ENCODE measurements around the gene JHY. TPM values are rescaled to one million over a fixed set of nuclear protein-coding genes. Genes with fewer than 3 reads are reported as not detected.

Gene JHY
- total RNA-seq, 1 experiment from 2014 or later: 0.34 TPM

- H3K27me3 Mint-ChIP-seq (ENCODE audit: insufficient read depth, unreplicated experiment): peaks cover 15% of the 10 kb centered on the region
- peaks cover 4% of the 10 kb centered on the region for H3K27me3 ChIP-seq (replicated peaks; ENCODE audit: control insufficient read depth, insufficient read depth, low read length)
- no peak overlapping the region for H3K27ac Mint-ChIP-seq (ENCODE audit: unreplicated experiment)
- intact Hi-C loops (cut with micrococcal nuclease; ENCODE audit: unreplicated experiment): no loop called here
- no TSS peak for BruUV-seq (replicated peaks)
- H3K9me3 Mint-ChIP-seq (ENCODE audit: unreplicated experiment): no peaks in the 10 kb centered on the region
- H3K4me1 ChIP-seq: no peaks in the 10 kb centered on the region
- ChIA-PET CTCF (no interaction called here), POLR2A (no interaction called here)
- no peak for DNase-seq
- no peaks in the 10 kb centered on the region for H3K36me3 Mint-ChIP-seq (ENCODE audit: insufficient read depth, unreplicated experiment)
- H3K4me3 ChIP-seq (ENCODE audit: low read depth, low read length): no peak overlapping the region
- no peak for TF ChIP-seq CTCF (IDR thresholded peaks at IDR 0.05; ENCODE audit: insufficient read depth in 1 of 2, low read depth in 1 of 2, low read length in 1 of 2, severe bottlenecking in 1 of 2, unreplicated experiment in 1 of 2)
- no peaks in the 10 kb centered on the region for H3K36me3 ChIP-seq (ENCODE audit: control insufficient read depth, insufficient read depth, low read length)
- no peak overlapping the region for H3K4me3 Mint-ChIP-seq (ENCODE audit: unreplicated experiment)
- no peaks in the 10 kb centered on the region for H3K4me1 Mint-ChIP-seq (ENCODE audit: low read depth, unreplicated experiment)
- no peaks in the 10 kb centered on the region for H3K9me3 ChIP-seq
These were observed 13.0 kb downstream of the JHY start for GRCh38 chr11:122895563-122895962.

GRCh38 chr11:122897606-122898210, 15.1 kb downstream of the JHY start:
- peaks cover 20% of the 10 kb centered on the region for H3K27me3 Mint-ChIP-seq (ENCODE audit: insufficient read depth, unreplicated experiment)
- H3K27me3 ChIP-seq (replicated peaks; ENCODE audit: control insufficient read depth, insufficient read depth, low read length): peaks cover 4% of the 10 kb centered on the region
- no TSS peak for BruUV-seq (replicated peaks)
- H3K9me3 Mint-ChIP-seq (ENCODE audit: unreplicated experiment): no peaks in the 10 kb centered on the region
- intact Hi-C loops (cut with micrococcal nuclease; ENCODE audit: unreplicated experiment): no loop called here
- H3K4me3 Mint-ChIP-seq (ENCODE audit: unreplicated experiment): no peak overlapping the region
- H3K27ac Mint-ChIP-seq (ENCODE audit: unreplicated experiment): no peak overlapping the region
- no peaks in the 10 kb centered on the region for H3K36me3 Mint-ChIP-seq (ENCODE audit: insufficient read depth, unreplicated experiment)
- no peak for TF ChIP-seq CTCF (IDR thresholded peaks at IDR 0.05; ENCODE audit: insufficient read depth in 1 of 2, low read depth in 1 of 2, low read length in 1 of 2, severe bottlenecking in 1 of 2, unreplicated experiment in 1 of 2)
- no peak overlapping the region for H3K4me3 ChIP-seq (ENCODE audit: low read depth, low read length)
- H3K36me3 ChIP-seq (ENCODE audit: control insufficient read depth, insufficient read depth, low read length): no peaks in the 10 kb centered on the region
- POLR2A ChIA-PET: no interaction called here
- no peaks in the 10 kb centered on the region for H3K9me3 ChIP-seq
- CTCF ChIA-PET: no interaction called here
- no peaks in the 10 kb centered on the region for H3K4me1 Mint-ChIP-seq (ENCODE audit: low read depth, unreplicated experiment)
- no peak for DNase-seq
- no peaks in the 10 kb centered on the region for H3K4me1 ChIP-seq

GRCh38 chr11:122898799-122899198, 16.2 kb downstream of the JHY start:
- Mint-ChIP-seq H3K9me3 (ENCODE audit: unreplicated experiment) (no peaks in the 10 kb centered on the region), H3K4me1 (ENCODE audit: low read depth, unreplicated experiment) (no peaks in the 10 kb centered on the region), H3K27me3 (ENCODE audit: insufficient read depth, unreplicated experiment) (peaks cover 17% of the 10 kb centered on the region), H3K4me3 (ENCODE audit: unreplicated experiment) (no peak overlapping the region), H3K36me3 (ENCODE audit: insufficient read depth, unreplicated experiment) (no peaks in the 10 kb centered on the region), H3K27ac (ENCODE audit: unreplicated experiment) (no peak overlapping the region)
- H3K27me3 ChIP-seq (replicated peaks; ENCODE audit: control insufficient read depth, insufficient read depth, low read length): peaks cover 4% of the 10 kb centered on the region
- ChIA-PET POLR2A (no interaction called here), CTCF (no interaction called here)
- no peak for DNase-seq
- BruUV-seq (replicated peaks): no TSS peak
- H3K4me3 ChIP-seq (ENCODE audit: low read depth, low read length): no peak overlapping the region
- intact Hi-C loops (cut with micrococcal nuclease; ENCODE audit: unreplicated experiment): no loop called here
- no peak for TF ChIP-seq CTCF (IDR thresholded peaks at IDR 0.05; ENCODE audit: insufficient read depth in 1 of 2, low read depth in 1 of 2, low read length in 1 of 2, severe bottlenecking in 1 of 2, unreplicated experiment in 1 of 2)
- H3K36me3 ChIP-seq (ENCODE audit: control insufficient read depth, insufficient read depth, low read length): no peaks in the 10 kb centered on the region
- no peaks in the 10 kb centered on the region for H3K4me1 ChIP-seq
- H3K9me3 ChIP-seq: no peaks in the 10 kb centered on the region

Measured in Caco-2 (cell line).